IMR-90 (cell line): Measurements from ENCODE around the gene OR3A1.

Source experiments
- POLR2A ChIP-seq: IDR thresholded peaks from 2 replicates; pipeline ENCODE4 v1.6.1; 2012; ENCODE audit warnings: mild to moderate bottlenecking, low read depth, low read length
- TF ChIP-seq, protein P1 (sequence below): conservative IDR thresholded peaks from 2 replicates; pipeline ENCODE4 v1.5.1; 2012; ENCODE audit warnings: mild to moderate bottlenecking, low read depth, low read length, improper control_type of control experiment

DNA sequence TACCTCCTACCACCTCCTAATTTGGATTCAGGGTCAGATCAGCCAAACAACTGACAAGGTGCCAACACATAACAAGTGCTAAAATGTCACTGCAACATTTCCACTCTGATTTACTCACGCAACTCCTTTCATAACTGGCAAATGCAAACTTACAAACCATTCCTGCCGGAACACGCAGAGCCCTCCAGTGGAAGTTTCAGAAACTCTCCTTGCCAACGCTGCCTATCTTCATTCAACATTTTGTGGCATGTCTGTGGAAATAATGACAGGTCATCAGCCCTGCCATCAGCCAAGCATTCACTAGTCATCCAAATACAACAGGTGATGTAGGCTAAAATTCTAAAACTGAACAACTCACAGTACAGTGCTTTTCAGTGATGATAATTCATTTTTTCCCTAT lies 37.7 kb upstream of the OR3A1 start:
- TF ChIP-seq, protein P1, sequence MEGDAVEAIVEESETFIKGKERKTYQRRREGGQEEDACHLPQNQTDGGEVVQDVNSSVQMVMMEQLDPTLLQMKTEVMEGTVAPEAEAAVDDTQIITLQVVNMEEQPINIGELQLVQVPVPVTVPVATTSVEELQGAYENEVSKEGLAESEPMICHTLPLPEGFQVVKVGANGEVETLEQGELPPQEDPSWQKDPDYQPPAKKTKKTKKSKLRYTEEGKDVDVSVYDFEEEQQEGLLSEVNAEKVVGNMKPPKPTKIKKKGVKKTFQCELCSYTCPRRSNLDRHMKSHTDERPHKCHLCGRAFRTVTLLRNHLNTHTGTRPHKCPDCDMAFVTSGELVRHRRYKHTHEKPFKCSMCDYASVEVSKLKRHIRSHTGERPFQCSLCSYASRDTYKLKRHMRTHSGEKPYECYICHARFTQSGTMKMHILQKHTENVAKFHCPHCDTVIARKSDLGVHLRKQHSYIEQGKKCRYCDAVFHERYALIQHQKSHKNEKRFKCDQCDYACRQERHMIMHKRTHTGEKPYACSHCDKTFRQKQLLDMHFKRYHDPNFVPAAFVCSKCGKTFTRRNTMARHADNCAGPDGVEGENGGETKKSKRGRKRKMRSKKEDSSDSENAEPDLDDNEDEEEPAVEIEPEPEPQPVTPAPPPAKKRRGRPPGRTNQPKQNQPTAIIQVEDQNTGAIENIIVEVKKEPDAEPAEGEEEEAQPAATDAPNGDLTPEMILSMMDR: no peak
- no peak for TF ChIP-seq POLR2A
